ENCODE measurements around the gene SLC25A23. TPM values are rescaled to one million over a fixed set of nuclear protein-coding genes. Genes with fewer than 3 reads are reported as not detected.

Gene SLC25A23
- total RNA-seq, 3 donors from 2014 or later = 14.0 to 37.8 (median 18.4) TPM

DNA sequence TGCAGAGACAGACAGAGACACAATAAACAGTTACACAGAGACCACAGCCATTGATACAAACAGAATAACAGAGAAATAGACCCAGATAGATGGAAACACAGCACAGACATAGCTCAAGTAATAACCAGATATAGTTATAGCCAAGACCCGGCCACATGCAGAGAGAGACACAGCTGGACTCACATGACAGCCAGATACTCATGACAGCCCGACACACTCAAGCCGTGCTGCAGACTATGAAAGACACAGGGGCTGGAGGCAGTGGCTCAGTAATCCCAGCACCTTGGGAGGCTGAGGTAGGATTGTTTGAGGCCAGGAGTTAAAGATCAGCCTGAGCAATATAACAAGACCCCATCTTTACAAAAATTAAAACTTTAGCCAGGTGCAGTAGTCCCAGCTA lies 23.6 kb upstream of the SLC25A23 start:
- TF ChIP-seq, protein P1, sequence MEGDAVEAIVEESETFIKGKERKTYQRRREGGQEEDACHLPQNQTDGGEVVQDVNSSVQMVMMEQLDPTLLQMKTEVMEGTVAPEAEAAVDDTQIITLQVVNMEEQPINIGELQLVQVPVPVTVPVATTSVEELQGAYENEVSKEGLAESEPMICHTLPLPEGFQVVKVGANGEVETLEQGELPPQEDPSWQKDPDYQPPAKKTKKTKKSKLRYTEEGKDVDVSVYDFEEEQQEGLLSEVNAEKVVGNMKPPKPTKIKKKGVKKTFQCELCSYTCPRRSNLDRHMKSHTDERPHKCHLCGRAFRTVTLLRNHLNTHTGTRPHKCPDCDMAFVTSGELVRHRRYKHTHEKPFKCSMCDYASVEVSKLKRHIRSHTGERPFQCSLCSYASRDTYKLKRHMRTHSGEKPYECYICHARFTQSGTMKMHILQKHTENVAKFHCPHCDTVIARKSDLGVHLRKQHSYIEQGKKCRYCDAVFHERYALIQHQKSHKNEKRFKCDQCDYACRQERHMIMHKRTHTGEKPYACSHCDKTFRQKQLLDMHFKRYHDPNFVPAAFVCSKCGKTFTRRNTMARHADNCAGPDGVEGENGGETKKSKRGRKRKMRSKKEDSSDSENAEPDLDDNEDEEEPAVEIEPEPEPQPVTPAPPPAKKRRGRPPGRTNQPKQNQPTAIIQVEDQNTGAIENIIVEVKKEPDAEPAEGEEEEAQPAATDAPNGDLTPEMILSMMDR (IDR thresholded peaks at IDR 0.05) = no peak
- TF ChIP-seq POLR2AphosphoS5 (IDR thresholded peaks at IDR 0.05) (no peak), POLR2A (IDR thresholded peaks at IDR 0.05) (no peak)
- Histone ChIP-seq H3K36me3 (no peaks in the 10 kb centered on the region), H3K9me3 (no peaks in the 10 kb centered on the region), H3K27ac (no peak overlapping the region), H3K4me1 (no peaks in the 10 kb centered on the region), H3K27me3 (no peaks in the 10 kb centered on the region), H3K4me3 (no peak overlapping the region)
- DNase-seq (ENCODE audit: low spot score in 2 of 2) = no peak
- intact Hi-C loops (cut with DNase I; ENCODE audit: low total_unique reads) = no loop called here

DNA sequence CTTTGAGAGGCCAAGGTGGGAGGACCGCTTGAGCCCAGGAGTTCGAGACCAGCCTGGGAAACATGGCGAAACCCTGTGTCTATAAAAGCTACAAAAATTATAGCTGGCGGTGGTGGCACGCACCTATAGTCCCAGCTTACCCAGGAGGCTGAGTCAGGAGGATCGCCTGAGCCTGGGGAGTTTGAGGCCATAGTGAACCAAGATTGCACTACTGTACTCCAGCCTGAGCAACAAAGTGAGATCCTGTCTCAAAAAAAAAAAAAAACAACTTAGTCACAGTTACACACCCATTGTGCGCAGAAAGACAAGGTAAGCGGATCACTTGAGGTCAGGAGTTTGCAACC lies 22.7 kb upstream of the SLC25A23 start:
- H3K27ac ChIP-seq = no peak overlapping the region
- no peak for DNase-seq (ENCODE audit: low spot score in 2 of 2)
- intact Hi-C loops (cut with DNase I; ENCODE audit: low total_unique reads) = no loop called here
- no peaks in the 10 kb centered on the region for H3K27me3 ChIP-seq
- no peaks in the 10 kb centered on the region for H3K9me3 ChIP-seq
- H3K36me3 ChIP-seq = no peaks in the 10 kb centered on the region
- TF ChIP-seq, protein P1 (IDR thresholded peaks at IDR 0.05) = no peak
- TF ChIP-seq POLR2AphosphoS5 (IDR thresholded peaks at IDR 0.05) (no peak), POLR2A (IDR thresholded peaks at IDR 0.05) (no peak)
- no peak overlapping the region for H3K4me3 ChIP-seq
- no peaks in the 10 kb centered on the region for H3K4me1 ChIP-seq

DNA sequence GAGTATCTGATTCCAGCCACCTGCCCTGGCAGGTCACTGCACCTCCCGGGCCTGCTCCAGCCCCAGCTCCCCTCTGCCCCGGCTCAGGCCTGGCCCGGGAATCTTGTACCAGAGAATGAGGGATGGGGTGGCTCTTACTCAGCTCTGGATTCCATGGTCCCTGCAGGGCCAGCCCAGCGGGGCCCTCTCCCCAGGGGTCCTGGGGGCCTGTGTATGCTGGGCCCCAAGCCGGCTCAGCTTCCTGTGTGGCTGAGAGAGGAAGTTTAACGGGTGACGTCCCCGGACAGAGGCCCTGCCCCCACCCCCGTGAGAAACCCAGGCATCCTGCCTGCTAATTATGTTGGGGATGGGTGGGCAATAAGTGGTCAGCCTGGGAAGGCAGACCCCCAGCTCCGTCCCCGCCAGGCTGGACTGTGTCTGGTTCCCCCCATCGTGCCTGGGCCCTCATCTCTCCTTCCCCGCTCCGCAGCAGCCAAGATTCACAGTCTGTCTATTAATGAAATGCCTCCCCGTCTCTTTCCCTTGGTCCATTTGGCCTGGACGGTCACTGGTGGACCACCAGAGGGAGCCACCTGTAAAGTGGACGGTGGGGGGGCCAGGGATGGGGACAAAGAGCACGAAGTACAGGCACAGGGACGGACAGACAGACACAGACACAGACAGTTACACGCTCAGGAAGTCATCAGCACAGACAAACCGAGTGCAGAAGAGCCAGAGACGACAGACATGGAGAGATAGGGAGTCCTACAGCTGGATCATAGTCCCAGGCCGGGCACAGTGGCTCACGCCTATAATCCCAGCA lies 22.1 kb upstream of the SLC25A23 start, which contains the start of gene DENND1C:
DENND1C (minus strand) TSS at position 247 of the 802 bp plus-strand sequence; CDS start at position 155, 92 bp downstream.
- intact Hi-C loops (cut with DNase I; ENCODE audit: low total_unique reads) = no loop called here
- Histone ChIP-seq H3K27me3 (peaks cover 0 to 5% of the 10 kb centered on the region in 2 donors), H3K4me1 (no peaks in the 10 kb centered on the region), H3K27ac (no peak within 1 kb of the TSS), H3K9me3 (no peaks in the 10 kb centered on the region), H3K4me3 (peak within 1 kb of the TSS; percentile 26 to 29 (median 26)), H3K36me3 (no peaks in the 10 kb centered on the region)
- DNase-seq (ENCODE audit: low spot score in 2 of 2) = no peak
- TF ChIP-seq, protein P1 (IDR thresholded peaks at IDR 0.05) = no peak
- TF ChIP-seq POLR2AphosphoS5 (IDR thresholded peaks at IDR 0.05) (no peak), POLR2A (IDR thresholded peaks at IDR 0.05) (no peak)

DNA sequence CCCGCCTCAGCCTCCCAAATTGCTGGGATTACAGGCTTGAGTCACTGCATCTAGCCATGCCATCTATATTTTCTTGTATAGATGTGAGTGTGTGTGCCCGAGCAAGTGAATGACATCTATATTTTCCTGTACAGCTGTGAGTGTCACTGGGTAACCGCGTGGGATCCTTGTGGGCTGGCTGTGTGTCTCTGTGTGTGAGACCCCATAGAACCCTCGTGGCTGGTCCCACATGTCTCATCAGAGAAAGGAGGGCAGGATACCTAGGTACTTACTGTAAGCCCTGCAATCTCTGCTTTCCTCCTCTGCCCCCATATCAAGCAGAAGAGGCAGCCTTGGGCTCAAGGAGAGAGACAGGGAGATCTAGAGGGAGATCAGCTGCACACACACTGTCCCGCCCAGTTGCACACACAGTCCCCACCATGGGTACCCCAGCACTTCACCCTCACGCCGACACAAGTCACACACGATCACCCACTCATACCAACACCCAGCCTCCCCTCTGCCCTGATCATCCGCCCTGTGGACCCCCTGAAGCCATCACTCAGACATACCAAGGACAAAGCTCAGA lies 21.3 kb upstream of the SLC25A23 start:
- no peak for DNase-seq (ENCODE audit: low spot score in 2 of 2)
- Histone ChIP-seq H3K4me1 (no peaks in the 10 kb centered on the region), H3K4me3 (peak overlapping the region; percentile 26 to 29 (median 26)), H3K9me3 (no peaks in the 10 kb centered on the region), H3K36me3 (no peaks in the 10 kb centered on the region), H3K27me3 (peaks cover 0 to 10% of the 10 kb centered on the region in 2 donors), H3K27ac (no peak overlapping the region)
- intact Hi-C loops (cut with DNase I; ENCODE audit: low total_unique reads) = no loop called here
- TF ChIP-seq POLR2AphosphoS5 (IDR thresholded peaks at IDR 0.05) (no peak), POLR2A (IDR thresholded peaks at IDR 0.05) (no peak)
- TF ChIP-seq, protein P1 (IDR thresholded peaks at IDR 0.05) = no peak

DNA sequence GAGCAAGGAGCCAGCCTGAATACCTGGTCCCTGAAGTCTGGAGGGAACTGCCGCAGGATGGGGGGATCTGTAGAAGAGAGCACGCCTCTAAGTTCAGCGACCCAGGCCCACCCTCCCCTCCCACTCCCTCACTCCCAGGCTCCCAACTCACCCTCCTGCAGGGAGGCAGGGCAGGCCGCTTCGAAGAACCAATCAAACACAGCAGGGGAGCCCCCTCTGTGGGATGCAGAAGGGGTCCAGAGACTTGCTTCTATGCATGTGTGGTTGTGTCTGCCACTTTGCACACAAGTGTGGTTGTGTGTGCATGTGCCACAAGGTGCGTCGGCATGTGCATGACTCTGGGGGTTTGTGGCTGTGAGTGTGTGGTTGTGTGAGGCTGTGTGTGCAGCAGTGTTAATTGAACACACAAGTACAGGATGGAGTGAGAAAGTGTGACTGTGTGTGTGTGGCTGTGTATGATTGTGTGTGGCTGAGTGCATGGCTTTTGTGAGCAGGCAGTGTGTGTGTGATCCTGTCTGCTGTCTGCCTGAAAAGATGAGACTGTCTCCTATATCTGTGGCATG lies 20.3 kb upstream of the SLC25A23 start:
- intact Hi-C loops (cut with DNase I; ENCODE audit: low total_unique reads) = no loop called here
- Histone ChIP-seq H3K36me3 (no peaks in the 10 kb centered on the region), H3K4me1 (peaks cover 0 to 5% of the 10 kb centered on the region in 2 donors), H3K27me3 (peaks cover 0 to 20% of the 10 kb centered on the region in 2 donors), H3K4me3 (no peak overlapping the region), H3K27ac (no peak overlapping the region), H3K9me3 (no peaks in the 10 kb centered on the region)
- no peak for TF ChIP-seq POLR2A (IDR thresholded peaks at IDR 0.05)
- TF ChIP-seq, protein P1 (IDR thresholded peaks at IDR 0.05) = no peak
- no peak for TF ChIP-seq POLR2AphosphoS5 (IDR thresholded peaks at IDR 0.05)
- no peak for DNase-seq (ENCODE audit: low spot score in 2 of 2)
